Activated CD4-positive, alpha-beta T cell treated with anti-CD3 and anti-CD28 coated beads, Interleukin-2, amount 50 U/mL, for 4 hours (primary cell): Measurements from ENCODE around the gene COL18A1.

Experiments
- DNase-seq, 2 experiments: peaks; one replicate each; pipeline ENCODE4 v3.0.0-alpha.2; 2020

Gene COL18A1

GRCh38 chr21:45457161-45457831 is 52.3 kb downstream of the COL18A1 start:
- no peak for DNase-seq

GRCh38 chr21:45457832-45458172 is 52.8 kb downstream of the COL18A1 start:
- no peak for DNase-seq

DNA sequence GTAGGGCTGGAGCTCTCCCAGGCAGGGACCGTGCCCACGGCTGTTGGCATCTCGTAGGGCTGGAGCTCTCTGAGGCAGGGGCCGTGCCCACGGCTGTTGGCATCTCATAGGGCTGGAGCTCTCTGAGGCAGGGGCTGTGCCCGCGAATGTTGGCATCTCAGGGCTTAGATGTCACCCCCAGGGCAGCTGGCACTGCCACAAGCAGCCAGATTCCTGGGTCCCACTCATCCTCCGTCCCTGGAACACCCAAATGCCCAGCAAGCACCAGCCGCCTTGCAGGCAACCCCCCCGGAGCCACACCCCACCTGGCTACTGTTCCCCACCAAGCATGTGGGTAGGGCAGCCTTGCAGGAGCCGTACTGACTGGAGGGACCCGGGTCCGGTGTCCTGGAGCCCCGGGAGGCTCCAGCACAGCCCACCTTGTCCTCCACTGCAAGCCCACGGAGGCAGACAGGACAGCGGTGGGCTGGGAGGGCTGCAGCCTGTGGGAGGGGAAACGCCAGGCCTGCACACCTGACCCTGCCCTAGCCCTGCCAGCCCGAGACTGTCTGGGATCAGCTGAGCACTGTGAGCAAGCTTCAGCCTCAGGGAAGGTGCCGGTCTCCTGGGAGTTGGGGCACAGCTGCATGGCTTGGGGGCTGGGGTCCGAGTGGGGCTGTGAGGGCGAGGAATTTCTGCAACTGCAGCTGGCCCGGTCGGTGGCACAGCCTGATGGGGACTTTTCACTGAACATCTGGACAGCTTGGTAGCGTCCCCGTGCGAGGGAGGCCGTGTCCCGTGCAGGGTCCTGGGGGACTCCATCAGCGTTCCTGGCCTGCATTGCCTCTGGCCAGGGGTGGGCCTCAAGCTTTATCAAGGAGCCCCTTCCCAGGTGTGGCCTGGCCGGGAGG is 53.6 kb downstream of the COL18A1 start:
- DNase-seq = no peak

- DNase-seq = no peak
These were observed 54.4 kb downstream of the COL18A1 start for GRCh38 chr21:45459171-45460010.

DNA sequence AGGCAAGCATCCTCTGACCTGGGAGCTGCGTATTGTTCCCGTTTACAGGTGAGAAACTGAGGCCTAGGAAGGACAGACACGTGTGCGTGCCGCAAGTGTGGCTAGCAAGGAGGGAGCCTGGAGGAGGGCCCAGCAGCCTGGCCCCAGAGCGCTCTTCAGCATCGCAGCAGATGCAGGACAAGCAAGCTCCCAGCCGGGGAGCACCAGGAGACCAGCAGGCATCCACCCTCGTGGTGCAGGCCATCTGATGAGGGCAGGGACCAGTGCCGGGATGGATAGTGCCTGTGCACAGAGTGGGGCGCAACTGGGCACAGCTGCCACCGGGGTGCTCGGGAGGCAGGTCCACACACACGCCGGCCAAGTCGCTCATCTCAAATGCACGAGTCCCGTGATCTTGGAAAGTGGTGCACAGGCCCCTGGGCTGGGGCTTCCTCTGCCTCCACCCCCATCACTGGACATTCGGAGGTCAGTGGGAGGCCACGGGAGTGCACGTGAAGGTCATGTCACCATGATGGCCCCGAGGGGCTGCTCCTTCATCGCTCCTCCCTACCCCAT is 55.1 kb downstream of the COL18A1 start:
- no peak for DNase-seq

DNA sequence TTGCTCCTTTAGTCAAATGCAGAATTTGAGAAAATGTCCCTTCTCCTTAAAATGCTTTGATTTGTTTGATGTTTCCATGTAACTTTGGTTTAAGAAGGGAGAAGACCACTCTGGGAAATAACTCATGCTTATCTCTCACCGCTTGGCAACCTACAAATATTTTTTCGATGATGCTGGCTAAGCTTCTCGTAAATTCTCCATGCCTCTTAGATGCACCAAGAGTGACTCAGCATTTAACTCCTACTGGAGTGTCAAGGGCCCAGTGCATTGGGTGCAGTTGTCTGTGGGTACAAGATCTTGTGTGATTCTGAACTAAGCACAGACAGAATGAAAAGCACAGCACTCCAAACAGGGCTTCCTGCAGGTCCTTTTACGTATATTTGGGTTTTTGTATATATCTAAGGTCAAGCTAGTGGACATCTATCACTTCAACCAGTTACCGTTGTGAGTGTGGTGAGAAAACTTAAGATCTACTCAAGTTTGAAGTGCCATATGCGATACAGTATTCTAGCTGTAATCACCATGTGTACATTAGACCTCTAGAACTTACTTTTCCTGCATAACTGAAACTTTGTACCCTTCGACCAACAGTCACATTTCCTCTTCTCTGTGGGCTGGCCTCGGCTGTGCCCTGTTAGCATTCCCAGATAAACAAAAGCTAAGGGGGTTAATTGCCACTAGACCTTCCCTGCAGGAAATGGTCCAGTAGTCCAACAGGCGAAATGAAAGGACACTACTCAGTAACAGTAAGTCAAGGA is 55.8 kb downstream of the COL18A1 start:
- DNase-seq = no peak

- DNase-seq = no peak
These were observed 56.4 kb downstream of the COL18A1 start for GRCh38 chr21:45461369-45461750.

DNA sequence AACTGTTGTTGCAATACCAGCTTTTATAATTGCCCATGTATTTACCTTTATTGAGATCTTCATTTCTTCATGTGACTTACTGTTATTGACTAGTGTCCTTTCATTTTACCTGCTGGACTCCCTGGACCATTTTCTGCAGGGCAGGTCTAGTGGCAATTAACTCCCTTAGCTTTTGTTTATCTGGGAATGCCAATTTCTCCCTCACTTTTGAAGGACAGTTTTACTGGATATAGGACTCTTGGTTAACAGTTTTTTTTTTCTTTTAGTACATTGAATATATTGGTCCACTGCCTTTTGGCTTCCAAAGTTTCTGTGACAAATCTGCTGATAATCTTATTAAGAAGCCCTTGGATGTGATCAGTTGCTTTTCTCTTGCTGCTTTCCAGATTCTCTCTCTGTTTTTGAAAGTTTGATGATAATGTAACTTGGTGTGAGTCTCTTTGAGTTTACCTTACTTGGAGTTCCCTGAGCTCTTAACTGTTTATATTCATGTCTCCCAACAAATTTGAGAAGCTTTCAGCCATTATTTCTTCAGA is 56.9 kb downstream of the COL18A1 start:
- DNase-seq = no peak

DNA sequence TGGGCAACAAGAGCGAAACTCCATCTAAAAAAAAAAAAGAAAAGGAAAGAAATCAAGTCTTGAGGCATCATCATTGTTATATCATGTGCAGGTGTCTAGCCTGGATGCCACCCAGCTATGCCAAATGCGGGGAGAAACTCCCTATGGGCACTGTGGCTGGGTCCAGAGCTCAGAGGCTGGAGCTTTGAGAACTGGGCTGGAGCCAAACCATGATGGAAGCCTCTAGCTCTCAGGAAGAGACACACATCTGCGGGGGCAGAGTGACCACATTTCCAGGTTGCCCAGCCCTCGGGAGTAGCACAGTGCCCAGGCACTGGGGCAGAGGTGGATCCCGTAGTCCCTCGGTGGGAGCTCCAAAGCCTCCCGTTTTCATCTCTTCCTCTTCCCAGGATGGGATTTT is 58.9 kb downstream of the COL18A1 start:
- DNase-seq = no peak

GRCh38 chr21:45464309-45464708 is 59.3 kb downstream of the COL18A1 start:
- no peak for DNase-seq

- DNase-seq = no peak
These were observed 60.1 kb downstream of the COL18A1 start for GRCh38 chr21:45465105-45465504.

DNA sequence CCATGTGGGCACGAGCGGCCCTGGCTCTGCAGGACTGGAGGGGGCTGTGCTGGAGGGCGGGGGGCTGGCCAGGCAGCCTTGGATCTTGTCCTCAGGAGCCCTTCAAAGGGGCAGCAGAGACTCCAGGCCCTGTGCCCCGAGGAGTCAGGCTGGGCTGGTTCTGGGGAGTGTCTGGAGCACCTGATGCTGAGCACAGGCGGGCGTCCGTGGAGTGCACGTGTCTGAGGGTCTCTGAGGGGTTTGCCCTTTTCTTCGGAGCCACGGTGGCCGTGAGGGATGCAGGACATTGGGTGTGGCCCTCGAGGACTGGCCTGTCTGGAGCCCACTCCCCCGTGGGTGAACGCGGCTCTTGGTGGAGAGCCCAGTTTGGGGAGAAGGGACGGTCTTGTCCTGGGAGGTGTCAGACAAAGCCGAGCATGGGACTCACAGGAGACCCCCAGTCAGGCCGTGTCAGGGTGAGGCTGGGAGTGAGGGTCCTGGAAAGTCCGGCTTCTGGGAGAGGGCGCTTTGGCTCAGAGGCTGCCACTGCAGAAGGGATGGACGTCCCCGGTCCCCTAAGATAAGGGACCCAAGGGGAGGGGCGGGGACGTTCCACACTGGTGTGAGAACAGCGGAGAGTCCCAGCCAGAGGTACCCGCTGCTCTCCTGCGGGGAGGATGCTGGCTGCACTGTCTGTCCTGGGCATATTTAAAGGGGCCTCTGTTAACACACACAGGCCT is 60.8 kb downstream of the COL18A1 start:
- DNase-seq = no peak

DNA sequence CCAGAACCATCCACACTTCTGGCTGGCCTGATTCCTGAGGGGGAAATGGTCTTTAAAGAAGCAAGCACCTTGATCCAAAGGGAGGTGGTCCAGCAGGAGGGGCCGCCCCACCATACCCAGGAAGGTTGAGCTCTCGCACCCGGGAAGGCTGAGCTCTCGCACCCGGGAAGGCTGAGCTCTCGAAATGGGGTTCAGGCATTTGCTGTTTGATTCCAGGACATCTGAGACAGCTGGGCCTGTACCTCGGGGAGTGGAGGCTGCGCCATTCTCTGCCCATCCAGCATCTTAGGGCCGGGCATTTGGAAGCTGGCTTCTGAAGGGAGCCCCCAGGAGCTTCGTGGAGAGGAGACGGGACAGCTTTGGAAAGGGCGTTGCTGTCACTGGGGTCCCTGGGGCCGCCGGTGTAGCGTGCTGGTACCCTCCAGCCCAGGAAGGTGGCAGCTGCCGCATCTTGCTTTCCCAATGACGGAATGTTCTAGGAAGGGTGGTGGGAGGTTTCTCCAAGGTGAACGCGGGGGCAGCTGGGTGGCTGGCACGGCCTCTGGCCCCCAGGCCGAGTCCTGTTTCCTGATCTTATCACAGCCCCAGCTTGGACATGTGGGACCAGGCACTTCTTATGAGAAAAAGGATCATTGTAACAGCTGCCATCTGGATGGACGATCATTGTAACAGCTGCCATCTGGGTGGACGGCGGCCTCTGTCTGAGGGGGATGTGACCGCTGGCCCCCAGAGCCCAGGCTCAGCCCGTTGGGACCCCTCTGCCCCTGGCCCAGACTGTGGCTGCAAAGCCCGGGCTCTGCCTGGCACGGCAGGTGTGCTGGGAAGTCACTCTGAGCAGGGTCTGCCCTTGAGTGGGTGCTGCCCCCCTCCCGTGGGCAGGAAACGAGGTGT is 61.6 kb downstream of the COL18A1 start:
- no peak for DNase-seq

GRCh38 chr21:45467221-45467779 is 62.3 kb downstream of the COL18A1 start:
- DNase-seq = no peak

GRCh38 chr21:45468051-45468970 is 63.3 kb downstream of the COL18A1 start:
- DNase-seq = no peak

DNA sequence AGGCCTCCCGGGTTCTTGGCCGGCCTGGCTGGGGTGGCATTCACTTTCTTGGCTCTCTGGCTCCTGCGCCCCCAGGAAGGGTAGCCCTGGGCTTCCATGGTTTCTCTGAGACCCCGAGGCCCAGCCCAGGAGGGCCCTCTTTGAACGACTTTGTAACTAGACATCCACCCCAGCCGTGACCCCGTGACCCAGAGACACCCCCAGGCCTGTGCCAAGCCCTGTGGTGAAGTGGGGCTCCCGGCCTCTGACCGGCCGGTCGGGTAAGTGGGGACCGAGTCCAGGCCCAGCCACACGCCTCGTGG is 64.0 kb downstream of the COL18A1 start:
- DNase-seq = no peak

DNA sequence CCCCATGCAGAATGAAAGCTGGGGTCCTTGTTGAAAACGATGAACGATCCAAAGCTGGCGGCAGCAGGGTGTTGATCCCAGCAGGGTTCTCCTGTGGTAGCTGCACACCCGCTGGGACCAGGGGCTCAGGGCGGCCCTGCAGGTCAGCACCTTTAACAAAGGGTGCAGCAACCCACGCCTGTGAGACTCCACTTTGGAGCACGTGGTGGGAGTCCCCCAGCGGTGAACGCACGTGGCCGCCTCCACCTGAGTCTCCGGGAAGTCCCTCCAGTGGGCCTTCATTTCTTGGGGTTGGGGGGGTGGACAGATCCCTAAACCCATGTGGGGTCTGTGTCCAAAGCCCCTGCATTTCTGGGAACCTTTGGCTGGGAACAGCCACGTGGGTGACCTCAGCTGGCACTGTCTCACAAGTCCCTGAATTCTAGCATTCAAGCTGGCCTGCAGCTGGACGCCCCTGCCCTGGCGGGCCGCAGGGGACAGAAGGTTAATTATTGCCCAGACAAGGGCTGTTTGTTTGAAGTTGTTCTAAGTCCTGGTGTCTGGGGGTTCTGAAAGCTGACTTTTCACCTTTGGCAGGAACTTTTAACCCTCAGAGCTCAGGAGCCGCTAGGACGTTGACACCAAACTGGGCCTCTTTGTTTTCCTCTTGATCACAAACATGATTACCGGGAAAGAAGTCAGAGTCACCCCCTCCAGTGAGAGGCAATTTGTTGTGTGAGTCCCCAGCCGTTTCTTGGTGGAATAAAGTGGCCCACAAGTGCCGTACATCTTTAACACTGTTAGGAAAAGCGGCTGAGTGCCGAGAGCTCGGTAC is 64.5 kb downstream of the COL18A1 start:
- no peak for DNase-seq

GRCh38 chr21:45470087-45470515 is 65.1 kb downstream of the COL18A1 start:
- no peak for DNase-seq
